T1000 (cell line): ENCODE measurements around the gene CLNS1A.
"Not testable (repeated sequence)": the region's sequence is repeated elsewhere in the genome, so short reads cannot be mapped to it uniquely, and the experiment has no call there.

Experiments used
- DNase-seq: peaks from one replicate; lab custom pipeline; 2025; ENCODE audit warnings: mixed read lengths; lab: John Stamatoyannopoulos, UW

Gene CLNS1A

DNA sequence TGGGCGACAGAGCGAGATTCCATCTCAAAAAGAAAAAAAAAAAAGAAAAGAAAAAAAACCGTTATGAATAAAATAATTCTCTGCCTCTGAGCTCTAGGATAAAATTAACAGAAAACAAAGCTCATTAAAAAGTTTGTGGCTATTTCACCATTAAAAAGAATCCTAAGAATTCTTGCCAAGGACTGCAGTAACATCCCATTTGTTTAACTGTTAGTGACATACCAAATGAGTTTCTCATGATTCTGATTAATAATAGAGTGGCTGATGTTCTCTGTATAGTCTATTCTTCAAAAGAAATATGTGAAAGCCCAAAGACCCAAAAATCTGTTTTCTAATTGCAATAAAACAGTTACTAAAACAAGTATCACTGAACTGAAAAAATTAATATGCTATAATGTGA lies 19.7 kb downstream of the CLNS1A start:
- no peak for DNase-seq

DNA sequence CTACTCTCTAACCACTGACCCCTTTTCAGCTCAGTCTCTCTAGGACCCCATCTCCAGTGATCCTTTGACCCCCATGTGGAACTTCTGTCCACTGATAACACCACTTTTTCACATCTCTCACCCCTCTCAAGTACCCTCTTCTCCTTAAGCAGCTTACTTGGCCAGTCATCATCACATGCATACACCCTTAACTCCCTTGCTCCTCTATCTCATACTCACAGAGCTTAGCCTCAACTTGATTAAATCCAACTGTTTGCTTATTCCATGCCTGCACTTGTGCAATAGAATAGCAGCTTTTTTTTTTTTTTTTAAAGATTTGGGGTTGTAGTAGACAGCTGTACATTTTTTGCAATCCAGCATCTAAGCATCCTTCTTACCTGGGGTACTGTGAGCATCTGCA lies 25.7 kb downstream of the CLNS1A start:
- DNase-seq = no peak

DNA sequence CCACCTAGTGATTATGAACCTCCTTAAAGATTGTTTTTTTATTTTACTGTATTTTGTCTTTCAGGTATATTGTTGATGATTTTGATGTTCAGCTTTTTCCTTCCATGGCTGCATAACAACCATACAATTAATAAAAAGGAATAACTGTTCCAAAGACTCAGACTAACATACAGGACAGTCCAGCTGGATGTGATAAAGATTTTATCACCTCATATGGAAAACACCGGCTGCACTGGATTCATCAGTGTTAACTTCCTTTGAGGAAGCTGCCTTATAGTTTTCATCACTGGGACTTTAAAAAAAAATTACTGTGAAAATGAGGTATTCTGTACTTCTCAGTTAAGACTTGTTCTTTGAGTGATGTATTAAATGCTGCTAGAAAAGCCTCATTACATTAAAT lies 28.4 kb downstream of the CLNS1A start:
- DNase-seq = no peak

DNA sequence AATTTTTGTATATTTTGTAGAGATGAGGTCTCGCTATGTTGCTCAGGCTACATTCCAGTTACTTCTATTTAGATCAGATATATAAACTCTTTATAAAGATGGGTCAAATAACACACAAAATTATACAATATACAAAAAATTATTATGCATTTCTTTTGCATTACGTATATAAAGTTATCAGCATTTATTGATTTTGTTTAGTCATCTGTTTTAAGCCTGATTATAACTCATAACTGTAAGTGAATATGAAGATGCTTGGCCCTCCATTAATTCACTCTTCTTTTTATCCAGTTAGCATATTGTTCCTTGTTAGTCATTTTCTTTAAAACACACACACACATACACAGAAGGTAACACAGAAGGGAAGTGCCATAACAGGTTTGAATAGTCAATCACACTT lies 33.3 kb downstream of the CLNS1A start:
- DNase-seq = no peak

DNA sequence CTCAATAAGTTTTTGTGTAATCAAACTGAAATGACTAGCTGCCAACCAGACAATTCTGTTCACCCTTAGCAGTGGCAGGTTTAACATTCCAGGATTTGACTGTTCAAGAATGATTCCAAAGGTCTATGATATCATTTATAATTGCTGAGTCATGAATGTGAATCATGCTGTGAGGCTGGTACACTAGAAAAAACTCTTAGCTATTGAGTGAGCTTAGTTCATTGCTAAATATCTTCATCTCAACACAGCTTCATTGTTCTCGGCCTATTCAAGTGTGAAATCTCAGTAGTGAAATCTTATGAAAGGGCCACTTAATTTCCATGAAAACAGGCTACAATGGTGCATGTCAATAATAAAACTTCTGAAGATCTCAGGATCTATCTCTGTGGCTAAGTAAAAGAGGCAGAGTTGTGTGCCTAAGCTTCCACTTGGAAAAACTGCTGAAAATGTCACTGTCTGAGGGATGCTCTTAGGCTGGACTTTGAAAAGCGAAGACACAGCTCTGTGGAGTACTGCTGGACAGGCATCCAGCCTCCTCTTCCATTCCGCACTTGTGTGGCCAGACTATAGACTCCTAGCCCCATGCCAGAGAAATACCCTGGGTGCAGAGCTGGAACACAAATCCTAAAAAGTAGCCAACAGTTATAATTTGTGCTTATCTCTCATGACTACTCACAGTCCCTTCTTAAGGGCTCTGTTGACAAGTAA lies 35.1 kb downstream of the CLNS1A start:
- DNase-seq = no peak

DNA sequence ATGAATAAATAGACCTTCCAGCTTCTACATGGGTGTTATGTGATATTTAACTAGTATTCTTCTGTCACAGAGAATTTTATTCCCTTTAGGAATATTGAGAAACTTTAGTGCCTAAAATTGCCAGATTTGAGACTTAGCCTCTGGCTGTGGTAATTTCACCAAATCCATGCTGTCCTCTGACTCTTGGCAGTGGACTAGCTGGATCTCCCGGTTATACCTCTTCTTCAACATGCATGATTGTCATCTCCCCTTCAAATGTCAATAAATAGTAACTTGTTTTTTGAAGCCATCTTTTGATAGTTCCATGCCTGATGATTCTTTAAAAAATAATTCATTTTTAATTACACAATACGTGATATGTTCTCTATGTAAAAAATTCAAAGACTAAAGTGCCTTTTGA lies 39.4 kb downstream of the CLNS1A start:
- DNase-seq = no peak

DNA sequence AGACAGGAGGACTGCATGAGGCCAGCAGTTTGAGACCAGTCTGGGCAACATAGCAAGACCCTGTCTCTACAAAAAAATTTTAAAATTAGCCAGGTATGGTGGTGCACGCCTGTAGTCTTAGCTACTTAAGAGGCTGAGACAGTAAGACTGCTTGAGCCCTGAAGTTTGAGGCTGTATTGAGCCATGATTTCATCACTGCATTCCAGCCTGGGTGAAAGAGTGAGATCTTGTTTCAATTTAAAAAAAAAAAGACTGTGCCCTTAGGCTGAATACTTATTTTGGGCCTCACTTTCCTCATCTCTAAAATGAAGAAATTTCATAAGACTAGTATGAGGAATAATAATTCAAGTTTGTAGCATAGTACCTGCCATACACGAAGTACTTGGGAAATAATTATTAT lies 41.0 kb downstream of the CLNS1A start:
- no peak for DNase-seq

DNA sequence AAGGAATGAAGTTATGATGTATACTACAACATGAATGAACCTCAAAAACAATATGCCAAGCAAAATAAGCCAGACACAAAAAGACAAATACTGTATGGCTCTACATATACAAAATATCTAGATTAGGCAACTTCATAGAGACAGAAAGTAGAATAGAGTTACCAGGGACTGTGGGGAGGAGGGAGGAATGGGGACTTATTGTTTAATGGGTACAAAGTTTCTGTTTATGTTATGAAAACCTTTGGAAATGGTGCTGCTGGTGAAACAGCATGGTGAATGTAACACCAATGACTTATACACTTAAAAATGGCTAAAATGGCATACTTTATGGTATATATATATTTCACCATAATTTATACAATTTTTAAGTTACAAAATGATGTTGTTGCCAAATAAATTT lies 43.7 kb downstream of the CLNS1A start:
- DNase-seq = no peak

DNA sequence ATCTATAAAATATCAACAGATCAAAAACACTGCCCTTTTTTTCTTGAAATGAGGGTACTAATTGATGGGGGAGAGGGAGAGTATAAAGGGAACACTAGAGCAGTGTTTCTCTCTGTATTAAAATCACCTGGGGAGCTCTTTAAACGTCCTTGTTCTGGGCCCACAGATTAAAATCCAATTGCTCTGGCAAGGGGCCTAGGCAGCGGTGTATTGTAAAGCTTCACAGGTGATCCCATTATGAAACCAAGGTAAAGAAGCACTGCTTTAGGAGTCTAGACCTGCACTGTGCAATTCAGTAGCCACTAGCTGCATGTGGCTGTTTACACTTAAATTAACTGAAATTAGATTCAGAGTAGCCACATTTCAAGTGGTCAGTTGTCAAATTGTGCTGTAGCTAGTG lies 44.9 kb downstream of the CLNS1A start:
- no peak for DNase-seq

DNA sequence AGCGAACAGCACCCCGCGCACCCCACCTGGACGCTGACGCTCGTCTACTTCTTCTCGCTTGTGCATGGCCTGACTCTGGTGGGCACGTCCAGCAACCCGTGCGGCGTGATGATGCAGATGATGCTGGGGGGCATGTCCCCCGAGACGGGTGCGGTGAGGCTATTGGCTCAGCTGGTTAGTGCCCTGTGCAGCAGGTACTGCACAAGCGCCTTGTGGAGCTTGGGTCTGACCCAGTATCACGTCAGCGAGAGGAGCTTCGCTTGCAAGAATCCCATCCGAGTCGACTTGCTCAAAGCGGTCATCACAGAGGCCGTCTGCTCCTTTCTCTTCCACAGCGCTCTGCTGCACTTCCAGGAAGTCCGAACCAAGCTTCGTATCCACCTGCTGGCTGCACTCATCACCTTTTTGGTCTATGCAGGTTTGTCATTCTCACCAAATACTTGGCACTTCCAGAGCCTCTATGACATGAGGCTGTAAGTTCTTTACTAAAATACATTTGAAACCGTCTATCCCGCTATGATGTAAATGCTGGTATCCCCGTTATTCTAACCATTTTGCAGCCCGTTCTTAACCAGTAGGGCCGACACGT lies 47.3 kb downstream of the CLNS1A start:
- DNase-seq = no peak

DNA sequence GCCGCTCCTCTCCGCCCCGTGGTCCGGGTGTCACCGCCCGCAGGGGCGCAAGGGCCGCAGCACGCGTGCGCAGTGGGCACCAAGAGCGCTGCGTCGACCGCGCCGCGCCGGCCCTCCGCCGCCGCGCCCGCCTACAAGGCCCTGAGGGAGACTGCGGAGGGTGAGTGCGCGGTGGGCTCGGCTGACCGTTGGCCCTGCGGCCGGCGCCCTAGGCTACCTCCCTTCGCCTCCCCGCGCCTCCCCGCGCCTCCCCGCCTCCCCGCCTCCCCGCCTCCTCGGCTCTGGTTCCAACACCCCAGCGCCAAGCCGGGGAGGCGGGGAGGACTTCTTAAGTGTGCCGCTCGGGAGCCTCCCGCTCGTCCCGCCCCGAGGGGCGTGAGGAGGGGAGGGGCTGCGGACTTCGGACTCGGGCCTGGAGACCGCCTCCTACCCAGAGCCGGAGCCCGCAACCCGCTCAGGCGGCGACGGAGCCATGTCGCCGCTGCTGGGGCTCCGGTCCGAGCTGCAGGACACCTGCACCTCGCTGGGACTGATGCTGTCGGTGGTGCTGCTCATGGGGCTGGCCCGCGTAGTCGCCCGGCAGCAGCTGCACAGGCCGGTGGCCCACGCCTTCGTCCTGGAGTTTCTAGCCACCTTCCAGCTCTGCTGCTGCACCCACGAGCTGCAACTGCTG lies 47.9 kb downstream of the CLNS1A start, which contains the start of gene AQP11:
Gene AQP11 (plus strand): TSS at position 433 of the 673 bp plus-strand sequence. CDS start 40 bp downstream, at position 473.
- DNase-seq = peak; percentile 85

DNA sequence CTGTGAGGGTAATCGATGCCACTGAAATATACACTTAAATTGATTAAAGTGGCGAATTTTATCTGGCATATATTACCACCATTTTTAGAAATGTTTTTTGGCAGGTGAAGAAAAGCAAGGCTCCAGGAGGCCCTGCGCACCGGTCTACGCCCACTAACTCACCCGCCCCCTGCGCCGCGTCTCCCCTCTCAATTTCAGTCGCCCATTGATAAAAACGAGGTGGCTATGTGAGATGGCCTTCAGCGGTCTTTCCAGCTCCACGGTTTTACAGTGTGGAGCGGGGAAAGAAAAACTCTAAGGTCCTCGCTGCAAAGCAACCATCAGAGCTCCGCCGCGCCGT lies 48.4 kb downstream of the CLNS1A start:
- no peak for DNase-seq

DNA sequence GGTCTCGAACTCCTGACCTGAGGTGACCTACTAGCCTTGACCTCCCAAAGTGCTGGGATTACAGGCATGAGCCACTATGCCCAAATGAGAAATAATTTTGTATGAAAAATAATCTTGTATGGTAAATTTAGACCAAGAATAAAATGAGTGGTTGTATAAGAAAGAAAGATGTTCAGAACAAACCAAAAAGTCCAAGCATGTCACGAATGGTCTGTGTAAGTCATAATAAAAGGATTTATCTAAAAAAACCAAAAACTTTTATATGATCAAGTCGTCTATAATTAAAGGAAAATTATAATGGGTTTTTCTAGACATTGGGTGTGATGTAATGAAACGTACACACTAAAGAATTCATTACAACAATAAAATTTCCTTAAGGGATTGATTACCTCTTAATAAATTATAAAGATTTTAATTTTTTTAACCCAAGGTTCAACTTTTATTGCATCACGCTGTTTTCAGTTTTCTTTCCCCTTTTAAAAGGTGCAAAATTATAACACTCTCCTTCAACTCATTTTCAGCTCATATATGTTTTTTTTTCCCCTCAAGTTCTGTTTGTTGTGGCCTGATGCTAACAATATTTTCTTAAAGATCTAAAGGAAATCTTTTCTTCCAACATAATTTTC lies 56.8 kb downstream of the CLNS1A start:
- DNase-seq = no peak

DNA sequence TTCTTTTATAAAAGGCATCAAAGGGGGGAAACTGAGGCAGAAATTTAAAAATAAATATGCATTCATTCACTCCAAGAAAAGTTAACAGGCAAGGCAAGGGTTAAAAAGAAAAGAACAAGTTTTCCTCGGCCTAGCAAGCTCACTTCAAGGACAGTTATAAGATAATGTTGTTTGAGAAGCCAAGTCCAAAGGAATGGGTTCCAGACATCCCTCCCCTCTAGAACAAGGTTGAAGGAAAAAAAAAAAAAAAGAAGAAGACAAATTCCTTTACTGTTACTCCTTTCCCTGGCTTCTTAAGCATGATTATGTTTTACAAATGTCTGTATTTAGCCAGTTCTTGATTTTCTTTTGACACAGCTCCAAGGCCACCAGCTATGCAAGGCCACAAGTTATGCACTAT lies 62.2 kb downstream of the CLNS1A start:
- DNase-seq = not testable (repeated sequence)

DNA sequence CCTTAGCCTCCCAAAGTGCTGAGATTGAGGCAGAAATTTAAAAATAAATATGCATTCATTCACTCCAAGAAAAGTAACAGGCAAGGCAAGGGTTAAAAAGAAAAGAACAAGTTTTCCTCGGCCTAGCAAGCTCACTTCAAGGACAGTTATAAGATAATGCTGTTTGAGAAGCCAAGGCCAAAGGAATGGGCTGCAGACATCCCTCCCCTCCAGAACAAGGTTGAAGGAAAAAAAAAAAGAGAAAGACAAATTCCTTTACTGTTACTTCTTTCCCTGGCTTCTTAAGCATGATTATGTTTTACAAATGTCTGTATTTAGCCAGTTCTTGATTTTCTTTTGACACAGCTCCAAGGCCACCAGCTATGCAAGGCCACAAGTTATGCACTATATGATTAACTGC lies 66.7 kb downstream of the CLNS1A start:
- not testable (repeated sequence) for DNase-seq

DNA sequence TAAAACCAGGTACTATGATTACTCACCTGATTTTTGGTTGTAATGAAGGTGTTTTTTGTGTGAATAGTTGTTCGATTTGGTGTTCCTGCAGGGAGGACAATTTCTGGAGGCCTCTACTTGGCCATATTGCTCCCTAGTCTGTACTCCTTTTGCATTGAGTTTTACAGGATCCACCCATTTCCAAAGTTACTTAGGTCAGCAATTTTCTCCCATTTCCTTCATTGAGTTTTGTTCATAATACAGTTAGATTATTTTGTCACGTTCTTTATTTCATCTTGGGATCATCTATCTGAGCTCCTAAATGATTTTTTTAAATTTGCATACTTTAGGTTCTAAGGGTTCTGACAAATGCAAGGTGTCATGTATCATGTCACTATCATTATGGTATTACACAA lies 67.9 kb downstream of the CLNS1A start:
- DNase-seq = no peak

DNA sequence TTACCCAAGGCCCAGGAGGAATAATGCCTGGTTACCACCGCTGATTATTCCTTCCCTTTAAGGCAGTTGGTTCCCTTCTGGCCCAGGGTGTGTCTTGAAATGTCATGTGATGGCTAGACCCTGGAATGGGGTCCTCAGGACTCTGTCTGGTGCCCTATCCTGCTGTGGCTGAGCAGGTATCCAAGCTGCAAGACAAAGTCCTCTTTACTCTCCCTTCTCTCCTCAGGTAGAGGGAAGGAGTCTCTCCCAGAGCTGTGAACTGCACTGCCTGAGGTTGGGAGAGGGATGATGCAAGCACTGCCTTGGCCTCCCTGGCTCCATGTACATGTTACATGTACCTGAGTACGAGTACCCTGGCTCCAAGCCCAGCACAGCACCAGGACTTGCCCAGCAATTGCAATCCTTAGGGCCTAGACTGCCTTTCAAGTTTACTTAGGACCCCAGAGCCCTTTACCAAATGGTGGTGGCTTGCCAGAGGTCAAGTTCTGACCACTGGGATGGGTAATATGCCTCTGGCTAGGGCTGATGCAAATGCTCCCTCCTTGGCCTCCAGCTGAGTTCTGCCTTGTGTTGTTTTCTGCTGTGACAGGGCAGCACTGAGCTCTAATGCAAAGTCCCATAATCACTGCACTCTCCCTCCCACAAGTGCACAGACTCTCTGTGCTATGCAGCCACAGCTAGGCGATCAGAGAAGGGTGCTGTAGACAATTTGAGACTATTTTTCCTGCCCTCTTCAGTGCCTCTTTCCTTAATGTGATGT lies 68.5 kb downstream of the CLNS1A start:
- no peak for DNase-seq

DNA sequence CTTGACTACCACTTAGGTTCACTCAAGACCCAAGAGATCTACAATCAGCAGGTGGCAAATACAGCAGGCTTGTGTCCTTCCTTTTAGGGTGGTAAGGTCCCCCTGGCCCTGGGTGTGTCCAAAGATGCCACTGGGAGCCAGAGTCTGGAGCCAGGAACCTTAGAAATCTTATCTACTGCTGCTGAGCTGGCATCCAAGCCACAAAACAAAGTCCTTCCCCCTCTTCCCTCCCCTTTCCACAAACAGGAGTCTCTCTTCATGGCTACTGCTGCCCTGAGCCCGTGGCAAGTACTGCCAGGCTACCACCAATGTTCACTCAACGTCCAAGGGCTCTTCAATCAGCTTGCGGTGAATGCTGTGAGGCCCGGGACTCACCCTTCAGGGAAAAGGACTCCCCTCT lies 69.3 kb downstream of the CLNS1A start:
- DNase-seq = no peak
